WTC11 (cell line): ENCODE data around the gene DUOX2.
"Not testable (repeated sequence)": the region's sequence is repeated elsewhere in the genome, so short reads cannot be mapped to it uniquely, and the experiment has no call there.

Source experiments
- CREM ChIP-seq: sonication (generic); formaldehyde crosslinking; IDR thresholded peaks from 2 replicates; pipeline ENCODE4 v1.8.1; 2022; ENCODE audit warnings: mild to moderate bottlenecking, missing genetic modification reagents, moderate library complexity
- CTCF ChIP-seq: fragments of 200-600 bp; IDR thresholded peaks from 2 replicates; pipeline ENCODE4 v1.8.0; 2022; ENCODE audit warnings: antibody characterized with exemption
- ETV6 ChIP-seq: sonication (generic); formaldehyde crosslinking; IDR thresholded peaks from 2 replicates; pipeline ENCODE4 v1.8.1; 2022; ENCODE audit warnings: mild to moderate bottlenecking, missing genetic modification reagents
- NR2C2 ChIP-seq: sonication (generic); formaldehyde crosslinking; IDR thresholded peaks from 2 replicates; pipeline ENCODE4 v1.8.0; 2022; ENCODE audit warnings: mild to moderate bottlenecking, missing genetic modification reagents

DNA sequence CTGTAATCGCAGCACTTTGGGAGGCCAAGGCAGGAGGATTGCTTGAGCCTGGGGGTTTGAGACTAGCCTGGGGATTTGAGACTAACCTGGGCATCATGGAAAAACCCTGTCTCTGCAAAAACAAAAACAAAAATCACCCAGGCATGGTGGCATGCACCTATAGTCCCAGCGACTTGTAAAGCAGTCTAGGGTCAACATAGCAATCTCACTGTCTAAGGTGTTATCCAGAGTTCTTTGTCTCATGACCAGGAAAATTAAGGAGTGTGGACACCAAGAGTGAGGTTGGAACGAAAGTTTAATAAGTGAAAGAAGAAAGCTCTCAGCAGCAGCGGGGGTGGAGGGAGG lies 65.6 kb downstream of the DUOX2 start:
- TF ChIP-seq NR2C2 (CRISPR knock-in tag); CTCF; CREM (CRISPR knock-in tag); ETV6 (CRISPR knock-in tag): not testable (repeated sequence)
